Measurements from ENCODE around the gene MYL12A.
A peak's percentile ranks its signal among the peaks of the same experiment; 100 is the strongest.
"Not testable (repeated sequence)": the region's sequence is repeated elsewhere in the genome, so short reads cannot be mapped to it uniquely, and the experiment has no call there.

Gene MYL12A

GRCh38 chr18:3247240-3248061 lies at the start of gene MYL12A:
Gene MYL12A (plus strand): TSS chr18:3247801. CDS start chr18:3253248, 5,447 bp downstream.
- DNase-seq: peak; percentile 87 to 95

GRCh38 chr18:3198260-3198860 lies 49.2 kb upstream of the MYL12A start:
- not testable (repeated sequence) for DNase-seq

- DNase-seq: no peak
Observed at GRCh38 chr18:3199942-3200645, 47.5 kb upstream of the MYL12A start.

GRCh38 chr18:3205239-3205638 lies 42.4 kb upstream of the MYL12A start:
- no peak for DNase-seq

GRCh38 chr18:3207565-3207964 lies 40.0 kb upstream of the MYL12A start:
- DNase-seq: no peak

- DNase-seq: no peak
Observed at GRCh38 chr18:3209859-3210569, 37.6 kb upstream of the MYL12A start.

- no peak for DNase-seq
Observed at GRCh38 chr18:3211236-3211992, 36.2 kb upstream of the MYL12A start.

- no peak for DNase-seq
Observed at GRCh38 chr18:3212657-3213056, 34.9 kb upstream of the MYL12A start.

GRCh38 chr18:3213300-3214059 lies 34.1 kb upstream of the MYL12A start:
- DNase-seq: no peak

- DNase-seq: no peak
Observed at GRCh38 chr18:3214855-3215637, 32.6 kb upstream of the MYL12A start.

- no peak for DNase-seq
Observed at GRCh38 chr18:3216987-3217386, 30.6 kb upstream of the MYL12A start.

GRCh38 chr18:3217948-3218647 lies 29.5 kb upstream of the MYL12A start:
- DNase-seq: peak in 1 of 2 experiments; percentile 15

- no peak for DNase-seq
Observed at GRCh38 chr18:3218819-3219218, 28.8 kb upstream of the MYL12A start.

GRCh38 chr18:3219241-3219630 lies 28.4 kb upstream of the MYL12A start:
- no peak for DNase-seq

- DNase-seq: no peak
Observed at GRCh38 chr18:3219631-3220335, 27.8 kb upstream of the MYL12A start, which contains the start of gene MYOM1. Gene MYOM1 (minus strand): TSS chr18:3219968. CDS start chr18:3215223, 4,745 bp downstream.

GRCh38 chr18:3220868-3221267 lies 26.7 kb upstream of the MYL12A start:
- DNase-seq: not testable (repeated sequence)

GRCh38 chr18:3221496-3221895 lies 26.1 kb upstream of the MYL12A start:
- DNase-seq: no peak

- DNase-seq: no peak
Observed at GRCh38 chr18:3223356-3223755, 24.2 kb upstream of the MYL12A start.

GRCh38 chr18:3224223-3224622 lies 23.4 kb upstream of the MYL12A start:
- no peak for DNase-seq
